ENCODE measurements around the gene JADE1.

Gene JADE1

GRCh38 chr4:128830906-128831503, 21.5 kb downstream of the JADE1 start:
- TF ChIP-seq POLR2A (IDR thresholded peaks at IDR 0.05; ENCODE audit: low read depth, low read length) = no peak
- no peak for TF ChIP-seq TAF1 (IDR thresholded peaks at IDR 0.05; ENCODE audit: borderline replicate concordance, low read depth, low read length)
- TF ChIP-seq POLR2AphosphoS5 (IDR thresholded peaks at IDR 0.05; ENCODE audit: low read depth, low read length) = no peak
- DNase-seq (ENCODE audit: insufficient read length) (no peak), FAIRE-seq (no peak)

DNA sequence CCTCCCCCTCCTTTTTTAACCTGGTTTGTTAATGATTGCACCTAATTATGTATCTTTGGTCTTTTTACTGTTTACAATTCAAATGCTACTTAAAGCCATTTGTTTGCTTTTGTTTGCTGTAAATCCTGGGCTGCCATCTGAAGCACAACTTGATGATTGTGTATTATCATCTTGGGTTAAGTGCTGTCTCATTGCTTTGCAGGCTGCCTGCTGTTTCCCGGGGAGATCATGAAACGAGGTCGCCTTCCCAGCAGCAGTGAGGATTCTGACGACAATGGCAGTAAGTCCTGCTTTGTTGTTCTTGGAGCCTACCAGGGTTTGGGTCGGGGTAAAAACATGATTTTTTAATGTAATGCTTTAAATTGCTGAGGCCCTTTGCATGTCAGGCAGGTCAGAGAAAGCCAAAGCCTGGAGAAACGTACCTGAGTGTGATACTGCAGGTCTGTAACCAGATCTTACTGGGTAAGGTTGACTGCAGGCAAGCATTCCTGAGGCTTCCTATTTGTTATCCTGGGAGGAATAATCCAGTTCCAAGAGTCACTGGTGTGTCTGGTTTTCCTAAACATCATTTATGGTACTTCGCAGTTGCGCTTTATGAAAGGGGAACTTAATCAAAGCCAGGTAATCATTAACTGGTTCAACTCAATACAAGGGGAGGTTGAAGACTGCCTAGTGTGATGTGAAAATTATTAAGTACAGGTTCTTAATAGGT, 22.2 kb downstream of the JADE1 start:
- DNase-seq (ENCODE audit: insufficient read length) (no peak), FAIRE-seq (peak; percentile 48)
- TF ChIP-seq POLR2AphosphoS5 (IDR thresholded peaks at IDR 0.05; ENCODE audit: low read depth, low read length) (no peak), POLR2A (IDR thresholded peaks at IDR 0.05; ENCODE audit: low read depth, low read length) (no peak), TAF1 (IDR thresholded peaks at IDR 0.05; ENCODE audit: borderline replicate concordance, low read depth, low read length) (no peak)

- DNase-seq (ENCODE audit: insufficient read length) (no peak), FAIRE-seq (no peak)
- TF ChIP-seq POLR2A (IDR thresholded peaks at IDR 0.05; ENCODE audit: low read depth, low read length) = no peak
- TF ChIP-seq POLR2AphosphoS5 (IDR thresholded peaks at IDR 0.05; ENCODE audit: low read depth, low read length) = no peak
- no peak for TF ChIP-seq TAF1 (IDR thresholded peaks at IDR 0.05; ENCODE audit: borderline replicate concordance, low read depth, low read length)
Measured at GRCh38 chr4:128832243-128832625, 22.7 kb downstream of the JADE1 start.

- no peak for TF ChIP-seq POLR2AphosphoS5 (IDR thresholded peaks at IDR 0.05; ENCODE audit: low read depth, low read length)
- no peak for TF ChIP-seq TAF1 (IDR thresholded peaks at IDR 0.05; ENCODE audit: borderline replicate concordance, low read depth, low read length)
- TF ChIP-seq POLR2A (IDR thresholded peaks at IDR 0.05; ENCODE audit: low read depth, low read length) = no peak
- no peak for FAIRE-seq
- DNase-seq (ENCODE audit: insufficient read length) = no peak
Measured at GRCh38 chr4:128835498-128836222, 26.2 kb downstream of the JADE1 start.

- FAIRE-seq (no peak), DNase-seq (ENCODE audit: insufficient read length) (no peak)
- no peak for TF ChIP-seq TAF1 (IDR thresholded peaks at IDR 0.05; ENCODE audit: borderline replicate concordance, low read depth, low read length)
Measured at GRCh38 chr4:128837198-128837597, 27.7 kb downstream of the JADE1 start.

- FAIRE-seq (peak; percentile 30), DNase-seq (ENCODE audit: insufficient read length) (no peak)
- TF ChIP-seq POLR2AphosphoS5 (IDR thresholded peaks at IDR 0.05; ENCODE audit: low read depth, low read length) = no peak
- no peak for TF ChIP-seq TAF1 (IDR thresholded peaks at IDR 0.05; ENCODE audit: borderline replicate concordance, low read depth, low read length)
- no peak for TF ChIP-seq POLR2A (IDR thresholded peaks at IDR 0.05; ENCODE audit: low read depth, low read length)
Measured at GRCh38 chr4:128837679-128838078, 28.2 kb downstream of the JADE1 start.

DNA sequence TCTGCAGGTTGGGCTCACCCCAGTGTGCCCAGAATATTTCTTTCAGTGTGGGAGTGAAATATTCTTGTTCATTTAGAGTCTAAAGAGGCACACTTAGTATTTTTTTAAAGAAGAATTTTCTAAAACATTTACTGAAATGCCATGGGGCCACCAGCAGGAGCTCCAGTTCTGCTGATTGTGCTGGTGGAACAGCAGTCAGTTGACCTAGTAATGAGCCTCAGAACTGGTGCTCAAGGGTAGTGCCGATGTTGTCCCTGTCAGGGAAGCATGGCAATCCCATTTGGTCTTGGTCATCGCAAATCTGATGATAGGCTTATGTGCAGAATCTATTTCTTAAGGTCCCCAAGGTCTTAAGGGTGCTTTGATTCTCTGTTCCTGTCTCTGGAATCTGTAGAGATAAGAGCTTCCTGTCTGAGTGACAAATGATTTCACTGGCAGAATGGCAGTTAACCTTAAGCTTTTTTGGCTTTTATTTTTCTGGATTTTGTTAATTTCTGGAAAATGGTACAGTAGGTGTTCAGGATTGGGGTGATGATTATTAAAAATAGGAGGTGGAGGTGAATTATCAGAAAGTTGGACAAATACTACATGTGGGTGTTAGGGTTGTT, 31.3 kb downstream of the JADE1 start:
- FAIRE-seq = no peak
- TF ChIP-seq POLR2AphosphoS5 (IDR thresholded peaks at IDR 0.05; ENCODE audit: low read depth, low read length) (no peak), POLR2A (IDR thresholded peaks at IDR 0.05; ENCODE audit: low read depth, low read length) (no peak), TAF1 (IDR thresholded peaks at IDR 0.05; ENCODE audit: borderline replicate concordance, low read depth, low read length) (no peak)
- DNase-seq (ENCODE audit: insufficient read length) = no peak

DNA sequence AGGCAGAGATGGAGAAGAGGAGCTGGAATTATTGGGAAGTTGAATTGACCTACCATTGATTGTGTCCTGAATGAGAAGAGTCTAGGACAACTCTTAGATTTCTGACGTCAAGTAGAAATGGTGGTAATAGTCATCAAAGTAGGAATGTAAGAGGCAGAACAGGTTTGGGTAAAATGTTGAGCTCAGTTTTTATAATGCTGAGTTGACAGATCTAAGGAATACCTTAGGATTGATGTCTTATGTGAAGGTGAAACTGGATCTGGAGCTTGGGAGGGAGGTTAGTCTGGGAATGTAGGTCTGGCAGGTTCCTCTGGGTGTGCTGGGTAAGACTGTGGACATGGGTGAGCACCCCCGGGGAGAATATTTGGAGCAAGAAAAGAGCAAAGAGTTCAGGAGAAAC, 31.9 kb downstream of the JADE1 start:
- DNase-seq (ENCODE audit: insufficient read length) = no peak
- FAIRE-seq = no peak
- TF ChIP-seq TAF1 (IDR thresholded peaks at IDR 0.05; ENCODE audit: borderline replicate concordance, low read depth, low read length) (no peak), POLR2A (IDR thresholded peaks at IDR 0.05; ENCODE audit: low read depth, low read length) (no peak), POLR2AphosphoS5 (IDR thresholded peaks at IDR 0.05; ENCODE audit: low read depth, low read length) (no peak)

GRCh38 chr4:128844931-128845330, 35.4 kb downstream of the JADE1 start:
- FAIRE-seq (no peak), DNase-seq (ENCODE audit: insufficient read length) (no peak)
- TF ChIP-seq TAF1 (IDR thresholded peaks at IDR 0.05; ENCODE audit: borderline replicate concordance, low read depth, low read length) = no peak
- TF ChIP-seq POLR2AphosphoS5 (IDR thresholded peaks at IDR 0.05; ENCODE audit: low read depth, low read length) = no peak
- TF ChIP-seq POLR2A (IDR thresholded peaks at IDR 0.05; ENCODE audit: low read depth, low read length) = no peak

DNA sequence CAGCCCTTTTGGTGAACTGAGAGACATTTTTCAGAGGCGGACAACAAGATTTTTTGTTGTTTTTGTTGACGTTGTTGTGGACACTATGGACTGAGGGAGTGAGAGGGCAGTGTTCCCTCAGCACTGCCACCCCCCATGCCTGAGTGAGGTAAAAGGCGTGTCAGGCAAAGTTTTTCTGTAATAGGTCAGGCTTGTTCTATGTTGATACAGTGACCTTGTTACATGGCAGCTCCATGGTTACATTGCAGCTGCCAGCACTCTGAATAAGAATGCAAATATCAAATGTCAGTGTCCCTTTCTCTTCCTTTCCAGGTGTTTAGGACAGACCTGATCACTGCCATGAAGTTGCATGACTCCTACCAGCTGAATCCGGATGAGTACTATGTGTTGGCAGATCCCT, 36.6 kb downstream of the JADE1 start:
- FAIRE-seq (no peak), DNase-seq (ENCODE audit: insufficient read length) (no peak)
- TF ChIP-seq POLR2A (IDR thresholded peaks at IDR 0.05; ENCODE audit: low read depth, low read length) (no peak), TAF1 (IDR thresholded peaks at IDR 0.05; ENCODE audit: borderline replicate concordance, low read depth, low read length) (no peak), POLR2AphosphoS5 (IDR thresholded peaks at IDR 0.05; ENCODE audit: low read depth, low read length) (no peak)

- no peak for FAIRE-seq
Measured at GRCh38 chr4:128847082-128847724, 37.7 kb downstream of the JADE1 start.

More at GRCh38 chr4:128847082-128847724, 37.7 kb downstream of the JADE1 start:
- TF ChIP-seq TAF1 (IDR thresholded peaks at IDR 0.05; ENCODE audit: borderline replicate concordance, low read depth, low read length) = no peak
- no peak for TF ChIP-seq POLR2AphosphoS5 (IDR thresholded peaks at IDR 0.05; ENCODE audit: low read depth, low read length)
- no peak for TF ChIP-seq POLR2A (IDR thresholded peaks at IDR 0.05; ENCODE audit: low read depth, low read length)
- no peak for DNase-seq (ENCODE audit: insufficient read length)

Measured in GM12892 (cell line).